HG02973 (cell line): ENCODE results near the gene RFTN1.

Experiments
- ATAC-seq: cut with Tn5 transposase; IDR thresholded peaks from one replicate; pipeline ENCODE4 v1.9.1; 2021; ENCODE audit warnings: moderate library complexity; ENCODE audit not compliant: unreplicated experiment

Gene RFTN1

GRCh38 chr3:16472593-16472992, 40.9 kb downstream of the RFTN1 start:
- no peak for ATAC-seq

- no peak for ATAC-seq
Observed at GRCh38 chr3:16471897-16472296, 41.6 kb downstream of the RFTN1 start.

GRCh38 chr3:16470590-16470989, 42.9 kb downstream of the RFTN1 start:
- no peak for ATAC-seq

DNA sequence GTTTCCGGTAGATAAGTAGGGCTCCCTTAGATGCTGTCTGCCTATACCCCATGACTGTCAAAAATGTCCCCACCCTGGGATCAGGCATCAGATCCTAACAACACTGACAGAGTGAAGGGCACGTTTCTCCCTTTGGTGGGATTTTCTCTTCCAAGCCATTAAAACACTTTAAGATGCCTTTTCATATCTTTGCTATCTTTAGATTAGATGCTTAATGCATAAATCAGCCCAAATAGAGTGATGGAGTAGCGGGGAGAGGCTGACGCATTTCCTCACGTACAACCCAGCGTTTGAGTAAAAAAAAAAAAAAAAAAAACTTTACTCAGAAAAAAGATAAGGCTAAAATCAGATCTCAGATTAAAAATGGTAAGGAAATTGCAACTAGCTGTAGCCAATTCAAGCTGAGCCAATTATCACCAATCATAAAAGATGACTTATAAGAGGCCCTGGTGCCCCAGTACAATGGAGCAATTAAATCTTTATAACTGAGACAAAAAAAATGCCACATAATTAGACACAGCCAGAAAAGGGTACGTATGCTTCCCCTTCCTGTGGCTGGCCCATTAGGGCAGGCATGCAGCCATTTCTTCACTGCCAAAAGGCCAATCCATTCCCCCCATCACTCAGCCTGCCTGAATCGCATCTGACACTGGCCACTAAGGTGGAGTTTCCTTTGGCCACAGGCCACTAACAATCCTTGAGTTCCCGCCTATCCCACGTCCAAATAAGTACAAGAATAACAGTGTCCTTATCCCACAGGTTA, 45.0 kb downstream of the RFTN1 start:
- no peak for ATAC-seq

DNA sequence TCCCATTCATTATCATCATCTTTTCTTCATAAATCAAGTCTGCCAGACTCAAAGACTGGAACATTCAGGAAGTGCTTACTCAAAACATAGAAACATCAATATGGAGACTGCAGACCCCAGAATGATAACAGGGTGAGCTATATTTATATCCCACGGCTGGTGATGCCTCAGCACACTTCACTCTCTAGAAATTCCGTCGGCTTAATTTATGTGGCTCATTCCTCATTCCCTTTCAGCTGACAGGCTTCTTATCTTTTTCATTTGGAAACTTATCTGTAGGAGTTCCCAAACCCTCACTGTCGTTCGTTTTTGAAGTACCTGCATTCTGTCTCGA, 45.5 kb downstream of the RFTN1 start:
- no peak for ATAC-seq

- ATAC-seq: peak; percentile 82
Observed at GRCh38 chr3:16467393-16467792, 46.1 kb downstream of the RFTN1 start.

GRCh38 chr3:16466822-16467221, 46.7 kb downstream of the RFTN1 start:
- no peak for ATAC-seq

GRCh38 chr3:16464511-16465148, 48.9 kb downstream of the RFTN1 start:
- no peak for ATAC-seq

DNA sequence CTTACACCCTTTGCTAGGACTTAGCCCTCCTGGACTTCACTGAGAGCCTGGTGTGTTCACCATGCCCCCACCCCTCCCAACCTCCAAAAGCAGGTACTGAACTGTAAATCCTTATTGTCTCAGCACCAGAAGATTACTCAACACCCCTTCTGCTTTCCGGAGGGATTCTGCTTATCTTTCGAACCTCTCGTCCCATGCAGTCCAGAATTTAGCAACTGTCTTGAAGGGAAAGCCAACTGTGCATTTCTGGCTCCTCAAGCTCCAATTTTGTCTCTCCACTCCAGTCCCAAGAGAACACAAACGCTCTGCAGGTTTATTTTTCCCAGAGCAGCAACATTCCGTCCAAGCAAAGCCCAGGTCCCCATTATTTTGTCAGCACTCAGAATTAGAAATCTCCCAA, 49.6 kb downstream of the RFTN1 start:
- no peak for ATAC-seq

DNA sequence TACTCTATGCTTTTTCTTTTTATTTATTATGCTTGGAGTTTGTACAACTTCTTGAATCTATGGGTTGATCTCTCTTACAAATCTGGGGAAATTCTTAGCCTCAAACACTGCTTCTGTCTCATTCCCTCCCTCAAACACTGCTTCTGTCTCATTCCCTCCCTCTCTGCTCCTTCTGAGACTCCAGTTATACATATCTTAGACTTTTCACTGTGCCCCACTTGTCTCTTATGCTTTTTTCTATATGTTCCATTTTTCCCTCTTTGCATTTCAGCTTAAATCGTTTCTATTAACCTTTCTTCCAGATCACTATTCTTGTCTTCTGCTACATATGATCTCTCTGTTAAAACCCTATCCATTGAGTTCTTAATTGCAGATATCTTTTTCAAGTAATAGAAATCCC, 50.4 kb downstream of the RFTN1 start:
- ATAC-seq: no peak

- no peak for ATAC-seq
Observed at GRCh38 chr3:16462679-16463078, 50.8 kb downstream of the RFTN1 start.

DNA sequence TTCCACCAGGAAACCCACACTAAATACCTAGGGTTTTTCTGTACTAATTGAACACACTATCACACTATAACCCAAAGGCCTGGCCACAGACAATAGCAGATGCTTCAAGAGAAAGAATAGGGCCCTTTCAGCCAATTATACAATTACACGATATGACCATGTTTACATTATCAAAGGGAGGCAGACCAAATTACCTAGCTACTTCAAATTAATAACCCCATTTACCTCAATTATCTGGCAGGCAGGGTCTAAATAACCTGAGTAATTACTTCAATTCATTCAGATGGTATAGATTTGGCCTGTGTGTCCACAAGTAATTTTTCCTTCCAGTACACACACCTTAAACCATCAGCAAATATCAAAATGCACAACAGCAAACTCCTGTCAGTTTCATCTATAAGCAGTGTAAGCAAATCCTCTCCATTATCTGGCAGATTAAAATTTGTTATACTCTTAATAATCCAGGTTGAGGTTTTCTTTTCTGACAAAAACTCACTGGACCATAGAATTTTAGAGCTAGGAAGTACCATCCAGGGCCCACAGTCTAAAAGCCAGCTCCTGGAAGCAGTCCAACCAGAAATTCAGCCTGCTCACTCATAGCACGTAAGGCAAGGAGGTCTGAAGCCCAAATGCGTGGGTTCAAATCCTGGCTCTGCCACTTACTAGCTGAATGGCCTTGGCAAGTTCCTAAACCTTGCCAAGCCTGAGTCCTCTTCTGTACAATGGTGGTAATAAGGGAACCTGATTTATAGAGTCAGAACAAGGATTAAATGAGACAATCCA, 51.8 kb downstream of the RFTN1 start:
- no peak for ATAC-seq

DNA sequence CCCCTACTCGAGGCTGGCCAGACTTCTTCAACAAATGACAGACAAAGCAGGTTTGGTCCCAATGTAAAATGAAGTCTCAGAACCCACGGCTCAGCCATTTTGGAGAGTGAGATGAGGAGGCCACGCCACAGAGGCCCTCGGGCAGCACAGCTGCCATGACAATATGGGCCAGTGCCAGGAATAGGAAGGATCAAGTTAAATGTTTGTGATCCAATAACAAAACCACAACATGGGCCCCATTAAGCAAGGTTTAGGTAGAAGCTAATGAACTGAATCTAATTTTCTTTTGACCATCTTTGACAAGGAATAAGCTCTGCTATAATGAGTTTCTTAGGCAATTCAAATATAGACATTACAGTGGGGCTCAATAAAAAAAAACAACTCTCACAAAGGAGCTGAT, 52.6 kb downstream of the RFTN1 start:
- no peak for ATAC-seq

- no peak for ATAC-seq
Observed at GRCh38 chr3:16460273-16460672, 53.2 kb downstream of the RFTN1 start.

- ATAC-seq: no peak
Observed at GRCh38 chr3:16456784-16457415, 56.6 kb downstream of the RFTN1 start.

- ATAC-seq: no peak
Observed at GRCh38 chr3:16455966-16456365, 57.5 kb downstream of the RFTN1 start.

DNA sequence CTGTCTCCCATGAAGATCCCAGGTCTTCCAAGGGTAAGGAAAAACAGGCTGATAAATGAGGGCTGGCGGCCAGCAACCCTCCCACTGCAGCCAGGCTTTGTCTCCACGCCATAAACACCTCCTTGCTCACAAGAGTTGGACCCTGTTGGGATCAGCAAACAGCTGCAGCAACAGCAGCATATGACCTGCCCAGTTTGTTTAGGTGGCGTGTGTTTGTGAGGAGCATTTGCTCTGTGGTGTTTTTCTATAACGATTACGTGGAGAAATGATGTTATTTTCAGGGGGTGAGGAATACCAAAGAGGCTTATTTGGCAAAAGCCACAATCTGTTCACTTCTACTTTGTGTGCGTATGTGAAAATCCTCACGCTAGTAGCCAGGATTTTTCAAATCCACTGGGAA, 58.5 kb downstream of the RFTN1 start:
- no peak for ATAC-seq

- ATAC-seq: no peak
Observed at GRCh38 chr3:16452261-16452660, 61.2 kb downstream of the RFTN1 start.

DNA sequence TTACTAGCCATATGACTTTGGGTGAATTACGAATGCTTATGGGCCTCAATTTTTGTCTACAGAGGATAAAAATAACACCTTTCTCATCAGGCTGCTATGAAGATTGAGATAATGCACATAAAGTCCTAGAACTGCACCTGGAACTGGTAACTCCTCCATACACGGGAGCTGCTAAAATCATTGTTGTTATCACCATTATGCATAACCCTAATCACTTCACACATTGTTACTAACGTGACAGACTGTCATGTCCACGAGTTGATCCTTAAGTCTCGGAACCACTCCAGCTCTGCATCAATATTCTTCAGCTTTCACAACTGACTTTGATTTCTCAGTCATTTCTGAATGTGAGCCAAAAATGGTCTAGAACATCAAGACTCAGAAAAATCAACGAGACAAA, 64.1 kb downstream of the RFTN1 start:
- no peak for ATAC-seq

DNA sequence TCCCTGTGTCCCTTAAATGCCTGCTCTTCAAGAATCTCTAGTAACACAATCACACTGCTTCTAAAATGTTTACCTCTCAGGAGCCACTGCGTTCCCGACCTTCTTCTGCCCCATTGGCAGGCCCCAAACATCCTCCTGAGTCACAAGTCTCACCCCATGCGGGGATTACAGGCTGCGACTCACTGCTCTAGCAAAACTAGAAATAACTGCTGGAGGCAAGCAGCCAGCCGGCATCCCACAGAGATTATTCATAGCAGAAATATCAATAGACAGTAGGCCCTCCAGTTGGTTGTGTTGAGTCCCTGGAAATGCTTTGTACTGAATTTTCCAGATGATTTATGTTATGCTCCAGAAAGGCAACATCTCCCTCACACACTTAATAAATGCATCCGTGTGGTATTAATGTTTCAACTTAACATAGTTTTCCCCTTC, 64.8 kb downstream of the RFTN1 start:
- ATAC-seq: no peak

- ATAC-seq: no peak
Observed at GRCh38 chr3:16447135-16447534, 66.4 kb downstream of the RFTN1 start.

DNA sequence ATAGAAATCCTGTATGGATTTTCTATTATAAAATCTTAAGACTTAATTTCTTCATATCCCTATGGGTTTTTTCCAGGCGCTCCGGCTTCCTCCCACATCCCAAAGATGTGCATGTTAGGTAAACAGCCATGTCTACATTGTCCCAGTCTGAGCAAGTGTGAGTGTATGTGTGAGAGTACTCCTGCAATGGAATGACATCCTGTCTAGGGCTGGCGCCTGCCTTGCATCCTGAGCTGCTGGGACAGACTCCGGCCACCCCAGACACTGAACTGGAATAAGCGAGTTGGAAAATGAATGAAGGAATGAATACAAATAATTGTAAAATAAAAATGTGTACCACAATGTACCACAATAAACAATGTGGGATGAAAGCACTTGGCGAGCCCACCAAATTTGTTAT, 69.2 kb downstream of the RFTN1 start:
- ATAC-seq: no peak
